Neural progenitor cell (in vitro differentiated cells): ENCODE data around the gene SDS. TPM values are rescaled to one million over a fixed set of nuclear protein-coding genes. Genes with fewer than 3 reads are reported as not detected.

Source experiments
- DNase-seq: peaks from one replicate; pipeline ENCODE4 v3.0.0-alpha.2; 2016; ENCODE audit warnings: low spot score
- H2AFZ ChIP-seq: fragments of 200-600 bp; sonication (generic); replicated peaks from 2 replicates; pipeline ENCODE4 v1.6.1; 2016; ENCODE audit warnings: antibody characterized with exemption
- H3F3A ChIP-seq: fragments of 200-600 bp; sonication (generic); 2 replicates; pipeline ENCODE4 v1.6.1; 2016; ENCODE audit warnings: antibody characterized with exemption, low read depth
- H3K27ac ChIP-seq: fragments of 200-600 bp; sonication (generic); 2 replicates; pipeline ENCODE4 v1.5.1; 2016; ENCODE audit warnings: mild to moderate bottlenecking
- H3K27me3 ChIP-seq: fragments of 200-600 bp; sonication (generic); 2 replicates; pipeline ENCODE4 v1.6.1; 2016; ENCODE audit warnings: mild to moderate bottlenecking, moderate library complexity
- H3K36me3 ChIP-seq: fragments of 200-600 bp; sonication (generic); 2 replicates; pipeline ENCODE4 v1.5.1; 2016
- H3K4me1 ChIP-seq: fragments of 200-600 bp; sonication (generic); 2 replicates; pipeline ENCODE4 v1.6.1; 2016; ENCODE audit warnings: mixed run types
- H3K4me2 ChIP-seq: fragments of 200-600 bp; sonication (generic); 2 replicates; pipeline ENCODE4 v1.6.1; 2016
- H3K4me3 ChIP-seq: fragments of 200-600 bp; sonication (generic); 2 replicates; pipeline ENCODE4 v1.5.1; 2016
- H3K79me2 ChIP-seq: fragments of 200-600 bp; sonication (generic); 2 replicates; pipeline ENCODE4 v1.6.1; 2016; ENCODE audit warnings: low read depth
- H3K9ac ChIP-seq: fragments of 200-600 bp; sonication (generic); 2 replicates; pipeline ENCODE4 v1.6.1; 2016
- H3K9me3 ChIP-seq: fragments of 200-600 bp; sonication (generic); 2 replicates; pipeline ENCODE4 v1.5.1; 2016; ENCODE audit warnings: low read depth
- H4K20me1 ChIP-seq: fragments of 200-600 bp; sonication (generic); 2 replicates; pipeline ENCODE4 v1.6.1; 2016; ENCODE audit warnings: low read depth
- H3K27ac Mint-ChIP-seq: 3 replicates; pipeline ENCODE4 v1.8.0; 2021; ENCODE audit warnings: mixed read lengths
- H3K27me3 Mint-ChIP-seq: 2 replicates; pipeline ENCODE4 v1.8.0; 2022; ENCODE audit warnings: low read depth, mild to moderate bottlenecking, inconsistent platforms, moderate library complexity, mixed read lengths; ENCODE audit not compliant: insufficient read depth
- H3K36me3 Mint-ChIP-seq: 3 replicates; pipeline ENCODE4 v1.8.0; 2021; ENCODE audit warnings: mixed read lengths
- H3K4me1 Mint-ChIP-seq: 3 replicates; pipeline ENCODE4 v1.8.0; 2021; ENCODE audit warnings: mixed read lengths
- H3K4me3 Mint-ChIP-seq: 3 replicates; pipeline ENCODE4 v1.8.0; 2021; ENCODE audit warnings: mild to moderate bottlenecking, moderate library complexity, mixed read lengths
- H3K9me3 Mint-ChIP-seq: 3 replicates; pipeline ENCODE4 v1.8.0; 2020; ENCODE audit warnings: mixed read lengths
- EZH2 ChIP-seq: fragments of 200-600 bp; sonication (generic); IDR thresholded peaks from 2 replicates; pipeline ENCODE4 v1.6.1; 2017; ENCODE audit warnings: antibody characterized with exemption, mild to moderate bottlenecking, moderate library complexity
- EZH2phosphoT487 ChIP-seq: fragments of 200-600 bp; sonication (generic); IDR thresholded peaks from 2 replicates; pipeline ENCODE4 v1.6.1; 2017; ENCODE audit warnings: antibody characterized with exemption
- total RNA-seq: library from RNA; depleted of rRNA; stranded (reverse); fragments of >200 nt; gene quantifications from 2 replicates; pipeline ENCODE4 v1.2.3, GENCODE V29; 2015; ENCODE audit warnings: low replicate concordance
- TF ChIP-seq, protein P1 (sequence below): fragments of 200-600 bp; sonication (generic); IDR thresholded peaks from 2 replicates; pipeline ENCODE4 v1.5.1; 2017; ENCODE audit warnings: antibody characterized with exemption, mild to moderate bottlenecking

Gene SDS
- total RNA-seq, 1 donor from 2014 or later: not detected

DNA sequence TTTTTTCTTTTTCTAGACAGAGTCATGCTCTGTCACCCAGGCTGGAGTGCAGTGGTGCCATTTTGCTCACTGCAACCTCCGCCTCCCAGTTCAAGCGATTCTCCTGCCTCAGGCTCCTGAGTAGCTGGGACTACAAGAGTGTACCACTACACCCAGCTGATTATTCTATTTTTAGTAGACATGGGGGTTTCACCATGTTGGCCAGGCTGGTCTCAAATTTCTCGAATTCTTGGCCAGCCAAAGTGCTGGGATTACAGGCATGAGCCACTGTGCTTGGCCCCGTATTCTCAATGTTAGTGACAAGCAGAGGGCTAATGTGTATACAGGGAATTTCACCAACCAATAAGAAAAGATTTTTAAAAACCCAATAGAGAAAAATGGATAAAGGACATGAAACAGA, 36.9 kb downstream of the SDS start:
- DNase-seq: no peak
- Histone ChIP-seq H4K20me1 (no peaks in the 10 kb centered on the region), H3K4me3 (no peak overlapping the region), H3F3A (no peaks in the 10 kb centered on the region), H3K9ac (no peak overlapping the region), H2AFZ (no peak overlapping the region), H3K36me3 (no peaks in the 10 kb centered on the region), H3K4me2 (no peak overlapping the region), H3K79me2 (no peaks in the 10 kb centered on the region), H3K9me3 (no peaks in the 10 kb centered on the region), H3K27me3 (no peaks in the 10 kb centered on the region), H3K4me1 (no peaks in the 10 kb centered on the region), H3K27ac (no peak overlapping the region)
- Mint-ChIP-seq H3K36me3 (peaks cover 7% of the 10 kb centered on the region), H3K27me3 (peaks cover 2% of the 10 kb centered on the region), H3K4me1 (peaks cover 3% of the 10 kb centered on the region), H3K4me3 (no peak overlapping the region), H3K9me3 (no peaks in the 10 kb centered on the region), H3K27ac (no peak overlapping the region)
- TF ChIP-seq EZH2 (no peak), EZH2phosphoT487 (no peak)
- TF ChIP-seq, protein P1, sequence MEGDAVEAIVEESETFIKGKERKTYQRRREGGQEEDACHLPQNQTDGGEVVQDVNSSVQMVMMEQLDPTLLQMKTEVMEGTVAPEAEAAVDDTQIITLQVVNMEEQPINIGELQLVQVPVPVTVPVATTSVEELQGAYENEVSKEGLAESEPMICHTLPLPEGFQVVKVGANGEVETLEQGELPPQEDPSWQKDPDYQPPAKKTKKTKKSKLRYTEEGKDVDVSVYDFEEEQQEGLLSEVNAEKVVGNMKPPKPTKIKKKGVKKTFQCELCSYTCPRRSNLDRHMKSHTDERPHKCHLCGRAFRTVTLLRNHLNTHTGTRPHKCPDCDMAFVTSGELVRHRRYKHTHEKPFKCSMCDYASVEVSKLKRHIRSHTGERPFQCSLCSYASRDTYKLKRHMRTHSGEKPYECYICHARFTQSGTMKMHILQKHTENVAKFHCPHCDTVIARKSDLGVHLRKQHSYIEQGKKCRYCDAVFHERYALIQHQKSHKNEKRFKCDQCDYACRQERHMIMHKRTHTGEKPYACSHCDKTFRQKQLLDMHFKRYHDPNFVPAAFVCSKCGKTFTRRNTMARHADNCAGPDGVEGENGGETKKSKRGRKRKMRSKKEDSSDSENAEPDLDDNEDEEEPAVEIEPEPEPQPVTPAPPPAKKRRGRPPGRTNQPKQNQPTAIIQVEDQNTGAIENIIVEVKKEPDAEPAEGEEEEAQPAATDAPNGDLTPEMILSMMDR: no peak

DNA sequence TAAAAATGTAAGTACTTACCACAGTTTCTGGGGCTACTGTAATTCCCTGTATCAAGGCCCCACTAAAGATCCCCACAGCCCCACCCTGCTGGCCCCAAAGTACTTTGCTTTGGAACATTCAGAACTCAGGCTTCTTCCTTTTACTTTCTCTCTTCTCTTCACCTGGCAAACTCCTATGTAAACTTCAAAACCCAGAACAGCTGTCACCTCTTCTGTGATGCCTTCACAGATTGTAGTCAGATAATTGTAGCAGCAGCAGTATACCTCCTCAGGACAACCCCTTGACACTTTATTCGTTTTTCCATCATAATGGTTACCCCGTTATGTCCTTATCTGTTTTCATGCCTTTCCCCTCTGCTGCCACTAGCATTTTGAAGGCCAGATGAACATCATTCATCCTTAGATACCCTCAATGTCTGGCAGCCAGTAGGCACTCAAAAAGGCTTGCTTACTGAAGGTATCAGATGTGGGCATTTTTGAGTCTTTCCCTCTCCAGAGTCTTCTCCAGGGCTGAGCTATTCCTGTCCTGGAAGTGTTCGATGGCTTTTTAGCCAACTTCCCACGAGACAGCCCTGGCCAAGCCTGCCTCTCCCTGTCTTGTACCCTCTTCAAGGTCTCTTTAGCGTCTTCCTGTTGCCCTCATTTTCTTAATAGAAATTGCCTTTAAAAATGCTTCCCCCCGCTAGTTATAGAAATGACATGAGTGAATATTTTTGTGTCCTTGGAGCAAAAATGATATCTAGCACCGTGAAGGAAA, 37.9 kb downstream of the SDS start:
- Histone ChIP-seq H2AFZ (no peak overlapping the region), H3K4me3 (no peak overlapping the region), H3K79me2 (no peaks in the 10 kb centered on the region), H3K9ac (no peak overlapping the region), H4K20me1 (peaks cover 3% of the 10 kb centered on the region), H3F3A (no peaks in the 10 kb centered on the region), H3K9me3 (no peaks in the 10 kb centered on the region), H3K27ac (no peak overlapping the region), H3K27me3 (no peaks in the 10 kb centered on the region), H3K4me1 (no peaks in the 10 kb centered on the region), H3K4me2 (no peak overlapping the region), H3K36me3 (no peaks in the 10 kb centered on the region)
- H3K27me3 Mint-ChIP-seq: no peaks in the 10 kb centered on the region
- TF ChIP-seq EZH2: no peak
- TF ChIP-seq, protein P1: no peak
- no peak for TF ChIP-seq EZH2phosphoT487
- peaks cover 3% of the 10 kb centered on the region for H3K4me1 Mint-ChIP-seq
- peaks cover 5% of the 10 kb centered on the region for H3K36me3 Mint-ChIP-seq
- H3K4me3 Mint-ChIP-seq: no peak overlapping the region
- no peaks in the 10 kb centered on the region for H3K9me3 Mint-ChIP-seq
- H3K27ac Mint-ChIP-seq: no peak overlapping the region
- DNase-seq: no peak

DNA sequence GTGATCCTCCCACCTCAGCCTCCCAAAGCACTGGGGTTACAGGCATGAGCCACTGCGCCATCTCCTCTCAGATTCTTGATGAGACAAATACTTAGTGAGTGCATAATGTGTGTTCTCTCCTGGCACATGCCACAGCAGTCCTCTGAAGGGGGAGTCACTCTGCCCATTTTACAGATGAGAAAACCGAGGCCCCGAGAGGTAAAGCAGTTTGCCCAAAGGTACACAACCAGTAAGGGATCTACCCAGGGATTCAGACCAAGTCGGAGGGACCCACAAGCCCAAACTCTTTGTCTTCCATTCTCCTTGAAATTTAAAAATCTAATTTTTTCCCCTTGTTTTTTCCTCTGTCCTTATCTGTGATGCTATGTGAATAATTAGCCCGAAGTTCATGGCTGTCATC, 39.0 kb downstream of the SDS start:
- peaks cover 11% of the 10 kb centered on the region for H4K20me1 ChIP-seq
- no peak overlapping the region for H3K27ac Mint-ChIP-seq
- no peaks in the 10 kb centered on the region for H3K27me3 ChIP-seq
- H3K79me2 ChIP-seq: peaks cover 3% of the 10 kb centered on the region
- H3K9me3 ChIP-seq: no peaks in the 10 kb centered on the region
- no peaks in the 10 kb centered on the region for H3K9me3 Mint-ChIP-seq
- H3K36me3 ChIP-seq: no peaks in the 10 kb centered on the region
- DNase-seq: no peak
- no peak overlapping the region for H2AFZ ChIP-seq
- no peaks in the 10 kb centered on the region for H3F3A ChIP-seq
- H3K4me1 Mint-ChIP-seq: peaks cover 8% of the 10 kb centered on the region
- H3K4me1 ChIP-seq: no peaks in the 10 kb centered on the region
- TF ChIP-seq EZH2phosphoT487 (no peak), EZH2 (no peak)
- TF ChIP-seq, protein P1: no peak
- no peak overlapping the region for H3K27ac ChIP-seq
- H3K4me3 ChIP-seq: no peak overlapping the region
- H3K9ac ChIP-seq: no peak overlapping the region
- H3K27me3 Mint-ChIP-seq: no peaks in the 10 kb centered on the region
- no peak overlapping the region for H3K4me2 ChIP-seq
- no peak overlapping the region for H3K4me3 Mint-ChIP-seq
- peaks cover 5% of the 10 kb centered on the region for H3K36me3 Mint-ChIP-seq
